ENCODE measurements around the gene ISM2.

GRCh38 chr14:77542421-77543239 is 44.0 kb upstream of the ISM2 start:
- TF ChIP-seq EZH2 (IDR thresholded peaks at IDR 0.05; ENCODE audit: insufficient read depth, poor library complexity, severe bottlenecking) (no peak), EZH2phosphoT487 (IDR thresholded peaks at IDR 0.05; ENCODE audit: insufficient read depth, low read depth) (no peak)
